Mucosa of descending colon (tissue), 3 donors: ENCODE measurements around the gene MPDZ. TPM values are rescaled to one million over a fixed set of nuclear protein-coding genes. Genes with fewer than 3 reads are reported as not detected.

Experiments used
- ATAC-seq: fragments of 200-7000 bp; cut with Tn5 transposase; one replicate; pipeline ENCODE4 v1.9.1; 2020; ENCODE audit warnings: mild to moderate bottlenecking, moderate library complexity
- DNase-seq, 3 donors: peaks; one replicate each; pipeline ENCODE4 v3.0.0-alpha.2; 2020
- H3K36me3 ChIP-seq: fragments of 200-600 bp; one replicate; pipeline ENCODE4 v1.8.0; 2021; ENCODE audit warnings: low read depth, mild to moderate bottlenecking
- H3K4me1 ChIP-seq: fragments of 200-600 bp; one replicate; pipeline ENCODE4 v1.8.0; 2021; ENCODE audit warnings: low read depth, mild to moderate bottlenecking
- H3K4me3 ChIP-seq: fragments of 200-600 bp; one replicate; pipeline ENCODE4 v1.8.0; 2021; ENCODE audit warnings: mild to moderate bottlenecking
- H3K9me3 ChIP-seq: fragments of 200-600 bp; one replicate; pipeline ENCODE4 v1.8.0; 2021; ENCODE audit warnings: mild to moderate bottlenecking
- CTCF ChIP-seq: fragments of 200-600 bp; IDR thresholded peaks from one replicate; pipeline ENCODE4 v1.8.0; 2022; ENCODE audit warnings: antibody characterized with exemption, mild to moderate bottlenecking
- intact Hi-C, 2 donors: fragments of 100-400 bp; cut with DNase I in 1 of 2; cut with micrococcal nuclease in 1 of 2; formaldehyde crosslinking; loops; one replicate each; pipeline versions ENCODE4 v1.11.0 to v1.11.1; 2022; cut with DNase I, micrococcal nuclease
- total RNA-seq, 3 donors: library from RNA; stranded (reverse); fragmentation: NEBNext Ultra II Directional in 2 of 3; extraction: Animal tissue kit (Norgen Biotek cat#: 25700) in 2 of 3; gene quantifications; one replicate each; pipeline versions ENCODE4 v1.2.1 to v1.2.4, GENCODE V29; 2021 to 2023
- donor health status: DM: no; HTN: no; CAD: no; lungs with moderate emphysema.
- donor health status: DM: no; HTN: no; CAD: no.
- donor health status: DM: no; HTN: yes; CAD: no.

The MPDZ gene
- total RNA-seq, 3 donors from 2014 or later: 3.4 to 50.7 (median 4.9) TPM

GRCh38 chr9:13069498-13069897, 210.0 kb downstream of the MPDZ start:
- no peak overlapping the region for H3K4me3 ChIP-seq
- DNase-seq (no peak), ATAC-seq (no peak)
- no peak for TF ChIP-seq CTCF
- H3K36me3 ChIP-seq: no peaks in the 10 kb centered on the region
- intact Hi-C loops: no loop called here
- H3K9me3 ChIP-seq: no peaks in the 10 kb centered on the region
- no peaks in the 10 kb centered on the region for H3K4me1 ChIP-seq

GRCh38 chr9:13064676-13065075, 214.8 kb downstream of the MPDZ start:
- H3K4me1 ChIP-seq: no peaks in the 10 kb centered on the region
- intact Hi-C loops: no loop called here
- ATAC-seq (no peak), DNase-seq (no peak)
- H3K9me3 ChIP-seq: no peaks in the 10 kb centered on the region
- H3K36me3 ChIP-seq: no peaks in the 10 kb centered on the region
- H3K4me3 ChIP-seq: no peak overlapping the region
- TF ChIP-seq CTCF: no peak

- no peaks in the 10 kb centered on the region for H3K9me3 ChIP-seq
- no peak overlapping the region for H3K4me3 ChIP-seq
- no peaks in the 10 kb centered on the region for H3K36me3 ChIP-seq
- intact Hi-C loops: no loop called here
- H3K4me1 ChIP-seq: no peaks in the 10 kb centered on the region
- TF ChIP-seq CTCF: no peak
- no peak for DNase-seq
- ATAC-seq: no peak
These were observed 215.5 kb downstream of the MPDZ start for GRCh38 chr9:13063880-13064459.

- Histone ChIP-seq H3K4me1 (no peaks in the 10 kb centered on the region), H3K4me3 (no peak overlapping the region), H3K36me3 (no peaks in the 10 kb centered on the region), H3K9me3 (no peaks in the 10 kb centered on the region)
- TF ChIP-seq CTCF: no peak
- ATAC-seq (no peak), DNase-seq (no peak)
- intact Hi-C loops: no loop called here
These were observed 218.1 kb downstream of the MPDZ start for GRCh38 chr9:13061390-13061789.
